Naive B cell (primary cell): ENCODE results near the gene SP140L. TPM values are rescaled to one million over a fixed set of nuclear protein-coding genes. Genes with fewer than 3 reads are reported as not detected.
"Not testable (repeated sequence)": the region's sequence is repeated elsewhere in the genome, so short reads cannot be mapped to it uniquely, and the experiment has no call there.

Source experiments
- ATAC-seq, 2 donors: fragments of 150-1000 bp; cut with Tn5 transposase; 2 replicates each; pipeline ENCODE4 v1.10.0; 2021; ENCODE audit warnings: low read depth in 2 of 2, mild to moderate bottlenecking in 2 of 2, moderate library complexity in 2 of 2
- DNase-seq: peaks from one replicate; pipeline ENCODE4 v3.0.0; 2022
- H3K27ac Mint-ChIP-seq, 6 donors: one replicate each; pipeline ENCODE4 v1.8.0; 2020 to 2022; ENCODE audit warnings: mild to moderate bottlenecking in 6 of 6, mixed read lengths in 6 of 6, moderate library complexity in 5 of 6, inconsistent platforms in 2 of 6
- H3K27me3 Mint-ChIP-seq, 3 donors: one replicate each; pipeline ENCODE4 v1.8.0; 2021 to 2022; ENCODE audit warnings: mixed read lengths in 3 of 3, mild to moderate bottlenecking in 1 of 3
- H3K36me3 Mint-ChIP-seq, 2 donors: one replicate each; pipeline ENCODE4 v1.8.0; 2020 to 2022; ENCODE audit warnings: mixed read lengths in 2 of 2, inconsistent platforms in 1 of 2, mild to moderate bottlenecking in 1 of 2
- H3K4me1 Mint-ChIP-seq, 3 donors: one replicate each; pipeline ENCODE4 v1.8.0; 2020 to 2022; ENCODE audit warnings: mixed read lengths in 3 of 3, inconsistent platforms in 1 of 3, mild to moderate bottlenecking in 1 of 3, moderate library complexity in 1 of 3
- H3K4me3 Mint-ChIP-seq, 8 donors: one replicate each; pipeline ENCODE4 v1.8.0; 2020 to 2022; ENCODE audit warnings: mild to moderate bottlenecking in 8 of 8, mixed read lengths in 8 of 8, moderate library complexity in 8 of 8, inconsistent platforms in 2 of 8
- H3K9me3 Mint-ChIP-seq, 7 donors: one replicate each; pipeline ENCODE4 v1.8.0; 2020 to 2022; ENCODE audit warnings: mixed read lengths in 7 of 7, mild to moderate bottlenecking in 5 of 7, inconsistent platforms in 2 of 7, moderate library complexity in 1 of 7
- polyA plus RNA-seq, 6 donors: library from polyadenylated mRNA; unstranded; fragments of 300-500 nt; fragmentation: Illumina TruSeq; gene quantifications; one replicate each; pipeline ENCODE4 v1.2.3, GENCODE V29; 2021; ENCODE audit warnings: low read depth in 6 of 6

Gene SP140L
- polyA plus RNA-seq, 6 donors from 2014 or later = 48.5 to 82.4 (median 54.0) TPM

GRCh38 chr2:230401026-230401425, 74.0 kb downstream of the SP140L start:
- H3K4me3 Mint-ChIP-seq, ATAC-seq, H3K4me1 Mint-ChIP-seq, H3K27ac Mint-ChIP-seq, H3K27me3 Mint-ChIP-seq, DNase-seq, H3K9me3 Mint-ChIP-seq: not testable (repeated sequence)
- H3K36me3 Mint-ChIP-seq = peaks cover 57 to 61% of the 10 kb centered on the region in 2 donors

GRCh38 chr2:230403746-230404145, 76.8 kb downstream of the SP140L start:
- H3K27ac Mint-ChIP-seq = peak overlapping the region in 1 of 6 donors; percentile 86
- ATAC-seq (no peak), DNase-seq (no peak)
- H3K36me3 Mint-ChIP-seq = peaks cover 46 to 51% of the 10 kb centered on the region in 2 donors
- H3K27me3 Mint-ChIP-seq = no peaks in the 10 kb centered on the region
- H3K9me3 Mint-ChIP-seq = peaks cover 0 to 2% (median 0%) of the 10 kb centered on the region in 7 donors
- peaks cover 3 to 9% (median 9%) of the 10 kb centered on the region in 3 donors for H3K4me1 Mint-ChIP-seq
- no peak overlapping the region for H3K4me3 Mint-ChIP-seq

- peaks cover 0 to 2% (median 0%) of the 10 kb centered on the region in 7 donors for H3K9me3 Mint-ChIP-seq
- H3K4me1 Mint-ChIP-seq = peaks cover 14 to 30% (median 22%) of the 10 kb centered on the region in 3 donors
- DNase-seq = no peak
- H3K27me3 Mint-ChIP-seq = no peaks in the 10 kb centered on the region
- H3K27ac Mint-ChIP-seq = peak overlapping the region in 1 of 6 donors; percentile 54
- no peak for ATAC-seq
- H3K36me3 Mint-ChIP-seq = peaks cover 38 to 39% of the 10 kb centered on the region in 2 donors
- peak overlapping the region in 1 of 8 donors; percentile 19 for H3K4me3 Mint-ChIP-seq
These were observed 78.8 kb downstream of the SP140L start for GRCh38 chr2:230405824-230406223.

GRCh38 chr2:230408244-230408842, 81.3 kb downstream of the SP140L start:
- Mint-ChIP-seq H3K9me3 (peaks cover 0 to 2% (median 0%) of the 10 kb centered on the region in 7 donors), H3K4me3 (peak overlapping the region in 3 of 8 donors; percentile 4 to 95 (median 40)), H3K4me1 (peaks cover 36 to 49% (median 44%) of the 10 kb centered on the region in 3 donors), H3K27ac (peak overlapping the region in 5 of 6 donors; percentile 37 to 100 (median 92)), H3K27me3 (no peaks in the 10 kb centered on the region), H3K36me3 (peaks cover 35 to 36% of the 10 kb centered on the region in 2 donors)
- ATAC-seq (no peak), DNase-seq (no peak)

GRCh38 chr2:230409316-230409715, 82.3 kb downstream of the SP140L start:
- Mint-ChIP-seq H3K27ac (peak overlapping the region in 5 of 6 donors; percentile 59 to 100 (median 69)), H3K36me3 (peaks cover 26 to 29% of the 10 kb centered on the region in 2 donors), H3K4me1 (peaks cover 43 to 59% (median 54%) of the 10 kb centered on the region in 3 donors), H3K4me3 (peak overlapping the region in 3 of 8 donors; percentile 23 to 95 (median 35))
- DNase-seq, H3K9me3 Mint-ChIP-seq, H3K27me3 Mint-ChIP-seq, ATAC-seq: not testable (repeated sequence)

GRCh38 chr2:230410263-230410662, 83.3 kb downstream of the SP140L start:
- H3K9me3 Mint-ChIP-seq = peaks cover 0 to 2% (median 0%) of the 10 kb centered on the region in 7 donors
- DNase-seq (no peak), ATAC-seq (no peak)
- H3K36me3 Mint-ChIP-seq = peaks cover 16 to 20% of the 10 kb centered on the region in 2 donors
- H3K27me3 Mint-ChIP-seq = no peaks in the 10 kb centered on the region
- H3K4me1 Mint-ChIP-seq = peaks cover 50 to 68% (median 63%) of the 10 kb centered on the region in 3 donors
- peak overlapping the region; percentile 35 to 100 (median 98) for H3K27ac Mint-ChIP-seq
- peak overlapping the region in 7 of 8 donors; percentile 95 to 99 (median 99) for H3K4me3 Mint-ChIP-seq

- H3K36me3 Mint-ChIP-seq = peaks cover 12 to 14% of the 10 kb centered on the region in 2 donors
- ATAC-seq (no peak), DNase-seq (peak; percentile 14)
- H3K27ac Mint-ChIP-seq = peak overlapping the region; percentile 95 to 100 (median 99)
- H3K9me3 Mint-ChIP-seq = peaks cover 0 to 2% (median 0%) of the 10 kb centered on the region in 7 donors
- peaks cover 57 to 76% (median 71%) of the 10 kb centered on the region in 3 donors for H3K4me1 Mint-ChIP-seq
- H3K4me3 Mint-ChIP-seq = peak overlapping the region; percentile 95 to 100 (median 99)
- no peaks in the 10 kb centered on the region for H3K27me3 Mint-ChIP-seq
These were observed 84.0 kb downstream of the SP140L start for GRCh38 chr2:230410861-230411569.

- ATAC-seq = peak; percentile 63
- DNase-seq = peak; percentile 66
- peaks cover 58 to 76% (median 76%) of the 10 kb centered on the region in 3 donors for H3K4me1 Mint-ChIP-seq
These were observed 84.8 kb downstream of the SP140L start for GRCh38 chr2:230411570-230412370.

GRCh38 chr2:230412371-230412711, 85.3 kb downstream of the SP140L start:
- Mint-ChIP-seq H3K4me1 (peaks cover 58 to 76% (median 75%) of the 10 kb centered on the region in 3 donors), H3K4me3 (peak overlapping the region; percentile 95 to 100 (median 99)), H3K27me3 (no peaks in the 10 kb centered on the region), H3K27ac (peak overlapping the region; percentile 89 to 100 (median 98)), H3K9me3 (peaks cover 0 to 2% (median 0%) of the 10 kb centered on the region in 7 donors), H3K36me3 (peaks cover 2 to 4% of the 10 kb centered on the region in 2 donors)
- DNase-seq = no peak
- ATAC-seq = no peak

More at GRCh38 chr2:230411570-230412370, 84.8 kb downstream of the SP140L start:
- peak overlapping the region; percentile 95 to 100 (median 99) for H3K4me3 Mint-ChIP-seq
- H3K27ac Mint-ChIP-seq = peak overlapping the region; percentile 98 to 100 (median 99)
- H3K36me3 Mint-ChIP-seq = peaks cover 8 to 10% of the 10 kb centered on the region in 2 donors
- H3K27me3 Mint-ChIP-seq = no peaks in the 10 kb centered on the region
- peaks cover 0 to 2% (median 0%) of the 10 kb centered on the region in 7 donors for H3K9me3 Mint-ChIP-seq

GRCh38 chr2:230412846-230413245, 85.9 kb downstream of the SP140L start:
- Mint-ChIP-seq H3K4me3 (peak overlapping the region; percentile 95 to 100 (median 99)), H3K27me3 (no peaks in the 10 kb centered on the region), H3K9me3 (no peaks in the 10 kb centered on the region), H3K36me3 (peaks cover 0 to 8% of the 10 kb centered on the region in 2 donors), H3K27ac (peak overlapping the region in 5 of 6 donors; percentile 79 to 100 (median 99)), H3K4me1 (peaks cover 58 to 76% (median 73%) of the 10 kb centered on the region in 3 donors)
- no peak for DNase-seq
- no peak for ATAC-seq

- Mint-ChIP-seq H3K36me3 (peaks cover 5 to 13% of the 10 kb centered on the region in 2 donors), H3K27ac (peak overlapping the region in 5 of 6 donors; percentile 9 to 100 (median 87)), H3K4me3 (peak overlapping the region in 7 of 8 donors; percentile 80 to 99 (median 97)), H3K27me3 (no peaks in the 10 kb centered on the region), H3K4me1 (peaks cover 62 to 81% (median 74%) of the 10 kb centered on the region in 3 donors), H3K9me3 (no peaks in the 10 kb centered on the region)
- DNase-seq (no peak), ATAC-seq (no peak)
These were observed 86.5 kb downstream of the SP140L start for GRCh38 chr2:230413479-230413878.

- peaks cover 11 to 22% of the 10 kb centered on the region in 2 donors for H3K36me3 Mint-ChIP-seq
- DNase-seq = no peak
- H3K27ac Mint-ChIP-seq = peak overlapping the region; percentile 90 to 100 (median 94)
- no peak for ATAC-seq
- no peaks in the 10 kb centered on the region for H3K27me3 Mint-ChIP-seq
- no peaks in the 10 kb centered on the region for H3K9me3 Mint-ChIP-seq
- peaks cover 70 to 83% (median 74%) of the 10 kb centered on the region in 3 donors for H3K4me1 Mint-ChIP-seq
- peak overlapping the region in 7 of 8 donors; percentile 23 to 98 (median 91) for H3K4me3 Mint-ChIP-seq
These were observed 87.3 kb downstream of the SP140L start for GRCh38 chr2:230414302-230414701.
